SK-N-SH treated with all-trans-retinoic acid at 6 μM for 48 hours (cell line): ENCODE measurements around the gene ZCCHC7.

Source experiments
- ATAC-seq: fragments of 200-7000 bp; cut with Tn5 transposase; 3 replicates; pipeline ENCODE4 v1.9.1; 2020; ENCODE audit warnings: mild to moderate bottlenecking, moderate library complexity
- ARNTL ChIP-seq: fragments of 450-650 bp; formaldehyde crosslinking; IDR thresholded peaks from 2 replicates; pipeline ENCODE4 v1.5.0; 2020; ENCODE audit warnings: low read depth, mild to moderate bottlenecking, moderate library complexity, borderline replicate concordance
- BACH2 ChIP-seq: fragments of 250-450 bp; sonication (Bioruptor Pico); IDR thresholded peaks from 2 replicates; pipeline ENCODE4 v1.9.0; 2021; ENCODE audit warnings: mild to moderate bottlenecking, borderline replicate concordance
- CSRNP3 ChIP-seq: fragments of 250-450 bp; sonication (Bioruptor Pico); IDR thresholded peaks from 2 replicates; pipeline ENCODE4 v1.5.1; 2021; ENCODE audit warnings: mild to moderate bottlenecking, moderate library complexity
- ESRRG ChIP-seq: fragments of 250-450 bp; sonication (Bioruptor Pico); IDR thresholded peaks from 2 replicates; pipeline ENCODE4 v1.6.1; 2021; ENCODE audit warnings: mild to moderate bottlenecking
- GLIS3 ChIP-seq: fragments of 250-450 bp; sonication (Bioruptor Pico); IDR thresholded peaks from 2 replicates; pipeline ENCODE4 v1.5.0; 2020; ENCODE audit warnings: mild to moderate bottlenecking, moderate library complexity
- ISL1 ChIP-seq: fragments of 250-450 bp; sonication (Bioruptor Pico); IDR thresholded peaks from 2 replicates; pipeline ENCODE4 v2.1.2; 2022; ENCODE audit warnings: mild to moderate bottlenecking, moderate library complexity
- OSR1 ChIP-seq: fragments of 250-450 bp; sonication (Bioruptor Pico); IDR thresholded peaks from 2 replicates; pipeline ENCODE4 v1.8.0; 2022; ENCODE audit warnings: moderate library complexity, mild to moderate bottlenecking, inconsistent platforms
- POU6F1 ChIP-seq: fragments of 250-450 bp; sonication (Bioruptor Pico); IDR thresholded peaks from 2 replicates; pipeline ENCODE4 v1.8.0; 2021; ENCODE audit warnings: low read depth, mild to moderate bottlenecking, moderate library complexity, borderline replicate concordance
- PPARA ChIP-seq: fragments of 250-450 bp; sonication (Bioruptor Pico); IDR thresholded peaks from 2 replicates; pipeline ENCODE4 v1.5.0; 2020; ENCODE audit warnings: mild to moderate bottlenecking, borderline replicate concordance
- RARB ChIP-seq: fragments of 250-450 bp; sonication (Bioruptor Pico); IDR thresholded peaks from 2 replicates; pipeline ENCODE4 v1.8.0; 2021; ENCODE audit warnings: mild to moderate bottlenecking, moderate library complexity
- SNAI2 ChIP-seq: fragments of 250-450 bp; sonication (Bioruptor Pico); IDR thresholded peaks from 2 replicates; pipeline ENCODE4 v1.5.0; 2020; ENCODE audit warnings: mild to moderate bottlenecking, moderate library complexity
- TCF4 ChIP-seq: fragments of 250-450 bp; sonication (Bioruptor Pico); IDR thresholded peaks from 2 replicates; pipeline ENCODE4 v1.8.0; 2021; ENCODE audit warnings: mild to moderate bottlenecking, moderate library complexity, borderline replicate concordance
- TOX ChIP-seq: fragments of 250-450 bp; sonication (Bioruptor Pico); IDR thresholded peaks from 2 replicates; pipeline ENCODE4 v1.8.0; 2021; ENCODE audit warnings: mild to moderate bottlenecking, moderate library complexity, borderline replicate concordance
- ZC3H10 ChIP-seq: fragments of 250-450 bp; sonication (Bioruptor Pico); IDR thresholded peaks from 2 replicates; pipeline ENCODE4 v1.5.1; 2021; ENCODE audit warnings: mild to moderate bottlenecking, moderate library complexity
- ZFP3 ChIP-seq: fragments of 250-450 bp; sonication (Bioruptor Pico); IDR thresholded peaks from 2 replicates; pipeline ENCODE4 v1.5.0; 2020; ENCODE audit warnings: mild to moderate bottlenecking, moderate library complexity
- ZFP30 ChIP-seq: fragments of 450-650 bp; formaldehyde crosslinking; IDR thresholded peaks from 2 replicates; pipeline ENCODE4 v1.5.0; 2022; ENCODE audit warnings: mild to moderate bottlenecking, moderate library complexity
- ZNF565 ChIP-seq: fragments of 450-650 bp; formaldehyde crosslinking; conservative IDR thresholded peaks from 2 replicates; pipeline ENCODE4 v1.5.0; 2020; ENCODE audit warnings: low read depth, mild to moderate bottlenecking, moderate library complexity
- ZNF70 ChIP-seq: fragments of 450-650 bp; formaldehyde crosslinking; IDR thresholded peaks from 2 replicates; pipeline ENCODE4 v1.5.0; 2020; ENCODE audit warnings: mild to moderate bottlenecking, moderate library complexity
- ZNF8 ChIP-seq: fragments of 450-650 bp; formaldehyde crosslinking; IDR thresholded peaks from 2 replicates; pipeline ENCODE4 v1.5.0; 2020; ENCODE audit warnings: mild to moderate bottlenecking, moderate library complexity
- TF ChIP-seq, protein P1 (sequence below): fragments of 250-450 bp; sonication (Bioruptor Pico); IDR thresholded peaks from 2 replicates; pipeline ENCODE4 v1.8.0; 2020; ENCODE audit warnings: mild to moderate bottlenecking, moderate library complexity, borderline replicate concordance
- TF ChIP-seq, protein P2 (sequence below): fragments of 250-450 bp; sonication (Bioruptor Pico); IDR thresholded peaks from 2 replicates; pipeline ENCODE4 v1.5.0; 2020; ENCODE audit warnings: mild to moderate bottlenecking, moderate library complexity

Gene ZCCHC7

DNA sequence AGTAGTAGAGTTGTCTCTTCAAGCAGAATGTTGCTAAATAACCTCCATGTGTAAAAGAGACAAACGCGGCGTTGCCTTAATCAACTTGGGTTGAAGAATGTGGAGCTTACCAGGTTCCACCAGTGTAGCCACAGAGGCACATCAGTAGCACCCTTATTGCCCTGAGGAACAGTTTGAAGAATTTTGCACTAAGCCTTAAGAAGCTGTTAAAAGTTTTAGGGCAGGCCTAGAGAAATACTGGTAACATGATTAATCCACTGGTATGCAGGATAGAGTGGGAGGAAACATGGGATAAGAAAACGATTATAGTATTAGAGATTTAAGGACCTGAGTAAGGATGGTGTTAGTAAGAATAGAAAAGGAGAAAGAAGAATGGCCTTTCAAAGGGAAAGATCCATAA lies 100.6 kb downstream of the ZCCHC7 start:
- TF ChIP-seq, protein P1, sequence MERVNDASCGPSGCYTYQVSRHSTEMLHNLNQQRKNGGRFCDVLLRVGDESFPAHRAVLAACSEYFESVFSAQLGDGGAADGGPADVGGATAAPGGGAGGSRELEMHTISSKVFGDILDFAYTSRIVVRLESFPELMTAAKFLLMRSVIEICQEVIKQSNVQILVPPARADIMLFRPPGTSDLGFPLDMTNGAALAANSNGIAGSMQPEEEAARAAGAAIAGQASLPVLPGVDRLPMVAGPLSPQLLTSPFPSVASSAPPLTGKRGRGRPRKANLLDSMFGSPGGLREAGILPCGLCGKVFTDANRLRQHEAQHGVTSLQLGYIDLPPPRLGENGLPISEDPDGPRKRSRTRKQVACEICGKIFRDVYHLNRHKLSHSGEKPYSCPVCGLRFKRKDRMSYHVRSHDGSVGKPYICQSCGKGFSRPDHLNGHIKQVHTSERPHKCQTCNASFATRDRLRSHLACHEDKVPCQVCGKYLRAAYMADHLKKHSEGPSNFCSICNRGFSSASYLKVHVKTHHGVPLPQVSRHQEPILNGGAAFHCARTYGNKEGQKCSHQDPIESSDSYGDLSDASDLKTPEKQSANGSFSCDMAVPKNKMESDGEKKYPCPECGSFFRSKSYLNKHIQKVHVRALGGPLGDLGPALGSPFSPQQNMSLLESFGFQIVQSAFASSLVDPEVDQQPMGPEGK (CRISPR knock-in tag), result no peak
- TF ChIP-seq RARB (CRISPR knock-in tag), result no peak
- TF ChIP-seq POU6F1 (CRISPR knock-in tag), result no peak
- no peak for TF ChIP-seq BACH2 (CRISPR knock-in tag)
- no peak for TF ChIP-seq SNAI2 (CRISPR knock-in tag)
- no peak for TF ChIP-seq GLIS3 (CRISPR knock-in tag)
- TF ChIP-seq PPARA (CRISPR knock-in tag), result no peak
- no peak for TF ChIP-seq ISL1 (CRISPR knock-in tag)
- no peak for ATAC-seq

DNA sequence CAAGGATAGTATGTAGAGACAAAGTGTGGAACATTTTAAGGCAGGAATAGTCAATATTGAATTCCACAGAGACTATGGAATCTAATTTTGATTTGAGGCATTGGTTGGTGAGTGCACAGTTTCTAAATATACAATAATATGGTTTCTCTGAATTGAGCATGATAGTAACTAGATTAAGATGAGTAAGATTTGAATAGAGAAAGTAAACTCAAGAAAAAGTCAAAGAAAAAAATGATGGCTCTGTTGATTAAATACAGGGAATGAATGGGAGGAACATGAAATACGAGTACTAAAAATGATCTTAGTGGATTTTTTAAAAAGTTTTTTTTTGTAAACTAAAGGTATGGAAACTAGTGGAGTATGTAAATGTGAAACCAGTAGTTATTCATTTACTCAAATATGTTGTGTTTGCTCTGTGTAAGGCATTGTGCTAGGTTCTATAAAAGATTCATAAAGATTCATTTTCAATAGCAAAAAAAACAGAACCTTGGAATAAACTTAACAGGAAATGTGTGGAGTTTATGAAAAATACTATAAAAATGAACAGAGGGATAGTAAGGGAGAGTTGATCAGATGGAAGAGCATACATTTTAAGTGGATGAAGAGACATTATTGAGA lies 101.2 kb downstream of the ZCCHC7 start:
- no peak for ATAC-seq
- TF ChIP-seq TOX, result no peak
- no peak for TF ChIP-seq POU6F1 (CRISPR knock-in tag)
- no peak for TF ChIP-seq GLIS3 (CRISPR knock-in tag)
- TF ChIP-seq RARB (CRISPR knock-in tag), result no peak
- TF ChIP-seq ESRRG (CRISPR knock-in tag), result no peak
- TF ChIP-seq CSRNP3 (CRISPR knock-in tag), result no peak
- no peak for TF ChIP-seq ZC3H10 (CRISPR knock-in tag)
- TF ChIP-seq ZNF70 (CRISPR knock-in tag), result no peak
- TF ChIP-seq, protein P1 (CRISPR knock-in tag), result no peak
- TF ChIP-seq ZFP3 (CRISPR knock-in tag), result no peak
- no peak for TF ChIP-seq TCF4 (CRISPR knock-in tag)

DNA sequence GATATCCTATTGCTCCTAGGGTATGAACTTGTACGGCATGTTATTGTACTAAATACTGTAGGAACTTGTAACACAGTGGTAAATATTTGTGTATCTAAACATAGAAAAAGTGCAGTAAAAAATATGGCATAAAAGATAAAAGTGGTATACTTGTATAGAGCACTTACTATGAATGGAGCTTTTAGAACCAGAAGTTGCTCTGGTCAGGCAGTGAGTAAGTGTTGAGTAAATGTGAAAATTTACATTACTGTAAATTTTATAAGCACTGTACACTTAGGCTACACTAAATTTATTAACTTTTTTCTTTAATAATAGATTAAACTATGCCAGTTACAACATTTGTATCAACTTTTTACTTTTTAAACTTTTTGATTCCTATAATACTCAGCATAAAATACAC lies 109.1 kb downstream of the ZCCHC7 start:
- TF ChIP-seq ESRRG (CRISPR knock-in tag) (no peak), TCF4 (CRISPR knock-in tag) (no peak), ISL1 (CRISPR knock-in tag) (no peak), POU6F1 (CRISPR knock-in tag) (no peak), RARB (CRISPR knock-in tag) (no peak), ZFP30 (CRISPR knock-in tag) (no peak), TOX (no peak), PPARA (CRISPR knock-in tag) (no peak), ZNF565 (CRISPR knock-in tag) (no peak), OSR1 (no peak), ZC3H10 (CRISPR knock-in tag) (no peak), ARNTL (CRISPR knock-in tag) (no peak), ZNF70 (CRISPR knock-in tag) (no peak), ZNF8 (CRISPR knock-in tag) (no peak)
- TF ChIP-seq, protein P1 (CRISPR knock-in tag), result no peak
- TF ChIP-seq, protein P2, sequence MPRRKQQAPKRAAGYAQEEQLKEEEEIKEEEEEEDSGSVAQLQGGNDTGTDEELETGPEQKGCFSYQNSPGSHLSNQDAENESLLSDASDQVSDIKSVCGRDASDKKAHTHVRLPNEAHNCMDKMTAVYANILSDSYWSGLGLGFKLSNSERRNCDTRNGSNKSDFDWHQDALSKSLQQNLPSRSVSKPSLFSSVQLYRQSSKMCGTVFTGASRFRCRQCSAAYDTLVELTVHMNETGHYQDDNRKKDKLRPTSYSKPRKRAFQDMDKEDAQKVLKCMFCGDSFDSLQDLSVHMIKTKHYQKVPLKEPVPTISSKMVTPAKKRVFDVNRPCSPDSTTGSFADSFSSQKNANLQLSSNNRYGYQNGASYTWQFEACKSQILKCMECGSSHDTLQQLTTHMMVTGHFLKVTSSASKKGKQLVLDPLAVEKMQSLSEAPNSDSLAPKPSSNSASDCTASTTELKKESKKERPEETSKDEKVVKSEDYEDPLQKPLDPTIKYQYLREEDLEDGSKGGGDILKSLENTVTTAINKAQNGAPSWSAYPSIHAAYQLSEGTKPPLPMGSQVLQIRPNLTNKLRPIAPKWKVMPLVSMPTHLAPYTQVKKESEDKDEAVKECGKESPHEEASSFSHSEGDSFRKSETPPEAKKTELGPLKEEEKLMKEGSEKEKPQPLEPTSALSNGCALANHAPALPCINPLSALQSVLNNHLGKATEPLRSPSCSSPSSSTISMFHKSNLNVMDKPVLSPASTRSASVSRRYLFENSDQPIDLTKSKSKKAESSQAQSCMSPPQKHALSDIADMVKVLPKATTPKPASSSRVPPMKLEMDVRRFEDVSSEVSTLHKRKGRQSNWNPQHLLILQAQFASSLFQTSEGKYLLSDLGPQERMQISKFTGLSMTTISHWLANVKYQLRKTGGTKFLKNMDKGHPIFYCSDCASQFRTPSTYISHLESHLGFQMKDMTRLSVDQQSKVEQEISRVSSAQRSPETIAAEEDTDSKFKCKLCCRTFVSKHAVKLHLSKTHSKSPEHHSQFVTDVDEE, result no peak
- TF ChIP-seq, all 23 proteins: peak for 0
- no peak for ATAC-seq
